MG63 (cell line): ENCODE results near the gene CHEK1. TPM values are rescaled to one million over a fixed set of nuclear protein-coding genes. Genes with fewer than 3 reads are reported as not detected.
A peak's percentile ranks its signal among the peaks of the same experiment; 100 is the strongest.
"Not testable (repeated sequence)": the region's sequence is repeated elsewhere in the genome, so short reads cannot be mapped to it uniquely, and the experiment has no call there.

Experiments used
- DNase-seq: peaks from one replicate; pipeline ENCODE4 v3.0.0-alpha.2; 2020
- H3K27me3 ChIP-seq: fragments of 250-450 bp; sonication (Bioruptor Pico); 2 replicates; pipeline ENCODE4 v1.5.1; 2020; ENCODE audit warnings: mild to moderate bottlenecking, moderate library complexity
- H3K36me3 ChIP-seq: fragments of 250-450 bp; sonication (Bioruptor Pico); 2 replicates; pipeline ENCODE4 v1.5.1; 2020; ENCODE audit warnings: mild to moderate bottlenecking, moderate library complexity
- H3K4me3 ChIP-seq: fragments of 250-450 bp; sonication (Bioruptor Pico); 2 replicates; pipeline ENCODE4 v1.5.1; 2020; ENCODE audit warnings: mild to moderate bottlenecking, moderate library complexity
- H3K9me3 ChIP-seq: fragments of 250-450 bp; sonication (Bioruptor Pico); 2 replicates; pipeline ENCODE4 v1.5.1; 2020; ENCODE audit warnings: mild to moderate bottlenecking, moderate library complexity
- total RNA-seq: library from RNA; depleted of rRNA; stranded (reverse); fragments of >200 nt; shearing (Covaris generic); gene quantifications from 2 replicates; pipeline ENCODE4 v1.2.3, GENCODE V29; 2014; ENCODE audit warnings: low replicate concordance; rRNA removed

The CHEK1 gene
- 44.2 and 107 TPM in 2 replicates for total RNA-seq

GRCh38 chr11:125624756-125625213 is at the start of gene CHEK1:
CHEK1 (plus strand) TSS chr11:125625163; CDS start chr11:125626769, 1,606 bp downstream.
- no peak for DNase-seq
- Histone ChIP-seq H3K4me3 (peak within 1 kb of the TSS; percentile 69), H3K9me3 (no peaks in the 10 kb centered on the region), H3K27me3 (no peaks in the 10 kb centered on the region), H3K36me3 (peaks cover 56% of the 10 kb centered on the region)

DNA sequence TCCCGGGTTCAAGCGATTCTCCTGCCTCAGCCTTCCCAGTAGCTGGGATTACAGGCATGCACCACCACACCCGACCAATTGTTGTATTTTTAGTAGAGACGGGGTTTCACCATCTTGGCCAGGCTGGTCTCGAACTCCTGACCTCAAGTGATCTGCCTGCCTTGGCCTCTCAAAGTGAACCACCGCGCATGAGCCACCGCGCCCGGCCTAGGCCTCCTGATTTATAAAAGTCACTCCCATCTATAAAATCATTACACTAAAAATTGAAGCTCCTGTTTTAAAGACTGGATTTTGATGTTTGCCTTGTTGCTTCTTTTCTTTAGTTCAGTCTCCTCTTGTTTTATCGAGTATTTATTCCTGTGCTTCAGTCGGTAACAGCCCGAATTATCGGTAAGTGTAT is 47.8 kb upstream of the CHEK1 start:
- H3K4me3 ChIP-seq, H3K27me3 ChIP-seq, H3K9me3 ChIP-seq, DNase-seq: not testable (repeated sequence)
- peaks cover 78% of the 10 kb centered on the region for H3K36me3 ChIP-seq

DNA sequence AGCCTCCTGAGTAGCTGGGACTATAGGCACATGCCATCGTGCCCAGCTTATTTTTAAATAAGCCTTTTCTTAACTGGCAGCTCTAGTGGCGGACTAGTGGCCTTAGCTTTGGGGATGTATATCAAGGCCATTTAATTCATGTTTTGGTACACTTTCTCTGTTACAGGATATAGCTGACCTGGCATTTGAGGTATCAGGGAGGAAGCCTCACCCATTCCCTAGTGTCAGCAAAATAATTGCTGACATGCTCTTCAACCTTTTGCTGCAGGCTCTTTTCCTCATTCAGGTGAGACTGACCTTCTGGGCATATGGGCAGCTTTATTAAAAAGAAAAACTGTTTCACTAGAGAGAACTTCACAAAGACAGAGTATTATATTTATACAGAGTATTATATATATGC is 46.2 kb upstream of the CHEK1 start:
- no peak overlapping the region for H3K4me3 ChIP-seq
- H3K36me3 ChIP-seq, result peaks cover 73% of the 10 kb centered on the region
- no peaks in the 10 kb centered on the region for H3K27me3 ChIP-seq
- DNase-seq, result no peak
- no peaks in the 10 kb centered on the region for H3K9me3 ChIP-seq

- peaks cover 67% of the 10 kb centered on the region for H3K36me3 ChIP-seq
- H3K27me3 ChIP-seq, result no peaks in the 10 kb centered on the region
- DNase-seq, result no peak
- H3K4me3 ChIP-seq, result no peak overlapping the region
- H3K9me3 ChIP-seq, result no peaks in the 10 kb centered on the region
Measured at GRCh38 chr11:125579811-125580210, 45.2 kb upstream of the CHEK1 start.

GRCh38 chr11:125583496-125583895 is 41.5 kb upstream of the CHEK1 start:
- H3K4me3 ChIP-seq, result no peak overlapping the region
- H3K36me3 ChIP-seq, result peaks cover 36% of the 10 kb centered on the region
- no peaks in the 10 kb centered on the region for H3K9me3 ChIP-seq
- no peaks in the 10 kb centered on the region for H3K27me3 ChIP-seq
- no peak for DNase-seq

DNA sequence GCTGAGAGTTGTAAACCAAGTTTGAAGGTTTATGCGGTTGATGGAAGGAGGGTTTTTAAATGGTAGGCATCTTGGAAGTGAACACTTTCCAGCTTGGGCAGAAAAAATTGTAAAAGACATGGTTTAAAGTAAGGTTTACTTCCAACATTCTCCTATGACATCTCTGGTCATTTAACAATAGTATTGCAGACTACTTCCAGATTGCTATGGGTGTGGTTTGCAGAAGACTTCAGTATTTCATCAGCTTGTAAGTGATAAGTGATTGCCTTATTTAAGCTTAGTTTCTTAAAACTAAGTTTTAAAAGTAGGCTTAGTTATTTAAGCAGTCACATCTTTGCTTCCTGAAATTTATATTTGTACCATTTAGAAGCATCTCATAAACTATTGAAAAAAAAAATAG is 39.5 kb upstream of the CHEK1 start:
- no peak for DNase-seq
- no peaks in the 10 kb centered on the region for H3K9me3 ChIP-seq
- no peak overlapping the region for H3K4me3 ChIP-seq
- H3K27me3 ChIP-seq, result no peaks in the 10 kb centered on the region
- peaks cover 16% of the 10 kb centered on the region for H3K36me3 ChIP-seq

DNA sequence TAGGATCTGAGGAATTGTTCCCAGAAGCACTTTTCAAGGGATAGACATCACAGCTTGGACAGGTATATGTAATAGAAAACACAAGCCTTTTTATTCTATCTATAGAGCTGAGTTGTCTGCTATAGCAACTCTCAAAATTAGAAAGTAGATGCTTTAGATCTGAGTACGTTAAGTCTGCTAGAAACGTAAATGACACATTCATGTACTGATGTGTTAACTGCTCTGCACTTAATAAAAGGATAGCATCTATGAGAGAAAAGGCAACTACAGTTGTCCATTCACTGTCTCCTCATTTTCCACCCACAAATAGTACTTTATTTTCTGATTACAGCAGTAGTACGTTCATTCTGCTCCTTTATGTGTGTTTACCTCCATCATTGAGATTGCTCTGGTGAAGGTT is 38.3 kb upstream of the CHEK1 start:
- DNase-seq, result no peak
- Histone ChIP-seq H3K9me3 (no peaks in the 10 kb centered on the region), H3K27me3 (no peaks in the 10 kb centered on the region), H3K36me3 (peaks cover 13% of the 10 kb centered on the region), H3K4me3 (no peak overlapping the region)

GRCh38 chr11:125587480-125587879 is 37.5 kb upstream of the CHEK1 start:
- H3K9me3 ChIP-seq, result no peaks in the 10 kb centered on the region
- no peaks in the 10 kb centered on the region for H3K27me3 ChIP-seq
- H3K4me3 ChIP-seq, result no peak overlapping the region
- no peak for DNase-seq
- peaks cover 9% of the 10 kb centered on the region for H3K36me3 ChIP-seq

DNA sequence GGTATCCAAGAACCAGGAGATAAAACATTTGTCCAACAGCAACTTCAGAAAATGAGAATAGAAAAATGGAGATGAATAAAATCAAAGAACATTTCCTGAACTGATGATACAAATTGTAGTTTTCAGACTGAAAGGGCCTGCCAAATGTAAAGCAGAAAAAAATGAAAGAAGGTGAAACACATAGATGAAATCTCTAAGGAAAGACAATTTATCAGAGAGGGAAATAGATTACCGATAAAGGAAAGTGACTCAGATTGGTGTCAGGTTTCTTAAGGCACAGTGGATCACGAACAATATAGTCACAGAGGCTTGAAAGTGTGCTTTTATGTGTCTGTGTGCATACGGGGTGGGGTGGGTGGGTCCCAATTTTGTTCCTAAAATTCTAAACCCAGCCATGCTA is 36.5 kb upstream of the CHEK1 start:
- no peaks in the 10 kb centered on the region for H3K27me3 ChIP-seq
- no peaks in the 10 kb centered on the region for H3K9me3 ChIP-seq
- no peak overlapping the region for H3K4me3 ChIP-seq
- DNase-seq, result no peak
- H3K36me3 ChIP-seq, result peaks cover 7% of the 10 kb centered on the region

GRCh38 chr11:125591649-125592304 is 33.2 kb upstream of the CHEK1 start:
- peak; percentile 29 for DNase-seq

DNA sequence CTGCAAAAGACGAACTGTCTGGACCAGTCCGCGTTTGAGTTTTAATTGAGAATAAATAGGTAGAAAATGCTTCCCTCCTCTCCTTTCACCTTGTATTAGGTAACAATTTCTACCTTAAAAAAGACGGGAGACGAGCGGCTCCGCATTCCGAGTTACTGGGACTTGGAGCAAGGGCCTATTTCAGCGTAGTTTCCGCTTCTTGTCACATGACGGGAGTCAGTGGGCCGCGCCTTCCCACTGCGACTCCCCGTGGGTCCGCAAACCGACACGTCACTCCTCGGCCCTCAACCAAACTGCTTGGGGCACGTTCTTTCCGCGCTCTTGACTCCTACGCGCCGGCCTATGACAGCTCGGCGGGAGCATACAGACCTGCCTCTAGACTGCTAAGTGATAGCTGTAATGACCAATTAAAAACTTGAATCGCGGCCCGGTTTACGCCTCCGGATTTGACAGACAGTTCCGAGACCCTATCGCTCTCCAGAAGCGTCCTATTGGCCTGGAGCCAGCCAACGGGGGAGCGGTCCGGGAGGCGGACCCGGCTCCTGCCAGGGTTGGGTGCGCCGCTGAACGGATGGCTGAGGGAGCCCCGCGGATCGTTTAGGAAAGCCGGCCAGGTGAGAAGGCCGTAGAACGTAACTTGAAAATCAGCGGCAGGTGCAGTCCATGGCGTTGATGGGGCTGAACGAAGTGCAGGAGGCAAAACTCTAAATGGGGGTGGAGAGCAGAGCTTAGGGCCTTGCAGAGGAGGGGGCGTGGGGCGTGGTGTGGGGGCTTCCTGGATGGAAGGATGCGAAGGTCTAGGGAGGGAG is 32.5 kb upstream of the CHEK1 start, which contains the start of gene STT3A:
TSS of gene STT3A (plus strand) at position 548 of the 809 bp plus-strand sequence. CDS start 3,064 bp downstream, outside the sequence.
- H3K9me3 ChIP-seq, result no peaks in the 10 kb centered on the region
- peak within 1 kb of the TSS; percentile 96 for H3K4me3 ChIP-seq
- H3K27me3 ChIP-seq, result no peaks in the 10 kb centered on the region
- H3K36me3 ChIP-seq, result peaks cover 33% of the 10 kb centered on the region
- peak; percentile 99 for DNase-seq

More at GRCh38 chr11:125591649-125592304, 33.2 kb upstream of the CHEK1 start:
- Histone ChIP-seq H3K36me3 (peaks cover 25% of the 10 kb centered on the region), H3K9me3 (no peaks in the 10 kb centered on the region), H3K27me3 (no peaks in the 10 kb centered on the region), H3K4me3 (peak overlapping the region; percentile 96)

- H3K36me3 ChIP-seq, result peaks cover 38% of the 10 kb centered on the region
- no peaks in the 10 kb centered on the region for H3K9me3 ChIP-seq
- no peaks in the 10 kb centered on the region for H3K27me3 ChIP-seq
- DNase-seq, result peak; percentile 42
- H3K4me3 ChIP-seq, result peak overlapping the region; percentile 96
Measured at GRCh38 chr11:125593114-125593820, 31.7 kb upstream of the CHEK1 start.

- Histone ChIP-seq H3K4me3 (no peak overlapping the region), H3K27me3 (no peaks in the 10 kb centered on the region)
- no peak for DNase-seq
Measured at GRCh38 chr11:125594958-125595357, 30.0 kb upstream of the CHEK1 start.

DNA sequence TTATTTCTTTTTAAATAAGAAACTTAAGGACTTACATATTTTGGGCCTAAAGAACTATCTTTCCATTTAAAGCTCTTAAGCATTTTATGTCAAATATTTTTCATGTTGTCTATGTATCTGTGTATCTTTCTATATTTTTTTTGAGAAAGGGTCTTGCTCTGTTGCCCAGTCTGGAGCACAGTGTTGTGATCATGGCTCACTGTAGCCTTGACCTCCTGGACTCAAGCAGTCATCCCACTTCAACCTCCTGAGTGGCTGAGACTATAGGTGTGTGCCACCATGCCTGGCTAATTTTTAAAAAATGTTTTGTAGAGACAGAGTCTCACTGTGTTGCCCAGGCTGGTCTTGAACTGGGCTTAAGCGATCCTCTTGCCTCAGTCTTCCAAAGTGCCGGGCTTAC is 24.3 kb upstream of the CHEK1 start:
- H3K27me3 ChIP-seq, result no peaks in the 10 kb centered on the region
- no peaks in the 10 kb centered on the region for H3K9me3 ChIP-seq
- H3K4me3 ChIP-seq, result no peak overlapping the region
- no peak for DNase-seq
- H3K36me3 ChIP-seq, result peaks cover 86% of the 10 kb centered on the region

More at GRCh38 chr11:125594958-125595357, 30.0 kb upstream of the CHEK1 start:
- no peaks in the 10 kb centered on the region for H3K9me3 ChIP-seq
- peaks cover 49% of the 10 kb centered on the region for H3K36me3 ChIP-seq

DNA sequence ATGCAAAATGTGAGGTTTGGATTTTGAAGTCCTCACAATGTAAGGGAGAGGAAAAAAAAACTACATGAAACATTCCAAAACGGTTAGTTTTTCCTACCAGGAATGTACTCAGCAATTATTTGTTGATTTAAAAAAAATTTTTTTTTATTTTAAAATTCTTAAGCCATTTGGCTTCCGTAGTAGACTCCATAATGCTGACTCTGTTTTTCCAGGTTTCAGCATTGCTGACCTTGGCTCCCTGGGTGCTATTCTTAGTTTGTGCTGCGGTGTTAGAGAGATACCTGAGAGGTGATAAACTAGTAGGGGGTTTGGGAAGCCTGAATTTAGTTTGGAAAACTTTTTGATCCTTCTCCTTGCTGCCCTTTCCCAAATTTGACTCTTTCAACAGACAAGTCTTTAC is 21.8 kb upstream of the CHEK1 start:
- Histone ChIP-seq H3K4me3 (no peak overlapping the region), H3K27me3 (no peaks in the 10 kb centered on the region), H3K36me3 (peaks cover 88% of the 10 kb centered on the region), H3K9me3 (no peaks in the 10 kb centered on the region)
- no peak for DNase-seq

GRCh38 chr11:125605417-125605816 is 19.5 kb upstream of the CHEK1 start:
- Histone ChIP-seq H3K36me3 (peaks cover 92% of the 10 kb centered on the region), H3K9me3 (no peaks in the 10 kb centered on the region), H3K4me3 (no peak overlapping the region), H3K27me3 (no peaks in the 10 kb centered on the region)
- DNase-seq, result no peak

DNA sequence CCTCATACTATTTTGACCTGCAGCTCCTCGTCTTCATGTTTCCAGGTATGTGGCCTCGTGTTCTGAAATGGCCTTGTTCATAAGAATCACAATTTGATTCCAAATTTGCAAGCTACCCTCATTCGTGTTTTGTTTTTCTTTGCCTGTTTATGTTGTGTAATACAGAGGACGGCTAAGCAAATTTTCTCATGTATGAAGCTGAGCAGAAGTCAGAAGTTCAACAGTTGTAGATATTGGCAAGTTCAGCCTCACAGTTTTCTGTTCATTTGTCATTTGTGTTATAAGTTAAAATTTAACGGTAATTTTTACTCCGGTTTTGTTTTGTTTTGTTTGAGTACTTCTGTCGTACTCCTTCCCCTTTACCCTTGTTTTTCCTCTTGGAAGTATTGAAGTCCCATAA is 15.4 kb upstream of the CHEK1 start:
- no peak for DNase-seq
- no peak overlapping the region for H3K4me3 ChIP-seq
- no peaks in the 10 kb centered on the region for H3K9me3 ChIP-seq
- no peaks in the 10 kb centered on the region for H3K27me3 ChIP-seq
- H3K36me3 ChIP-seq, result peaks cover 90% of the 10 kb centered on the region
